ENCODE data around the gene SLC48A1. TPM values are rescaled to one million over a fixed set of nuclear protein-coding genes. Genes with fewer than 3 reads are reported as not detected.
A peak's percentile ranks its signal among the peaks of the same experiment; 100 is the strongest.

SLC48A1 gene
- total RNA-seq, 1 donor from 2014 or later, result 9.5 TPM

GRCh38 chr12:47757840-47758583, 15.0 kb upstream of the SLC48A1 start:
- peak in 1 of 2 donors; percentile 59 for DNase-seq (ENCODE audit: low read depth in 2 of 2)

GRCh38 chr12:47758584-47758833, 14.5 kb upstream of the SLC48A1 start:
- DNase-seq (ENCODE audit: low read depth in 2 of 2), result no peak

- DNase-seq (ENCODE audit: low read depth in 2 of 2), result peak; percentile 75 to 95
Measured at GRCh38 chr12:47758834-47759690, 14.0 kb upstream of the SLC48A1 start, which contains the start of gene RAPGEF3. Gene RAPGEF3 (minus strand): TSS chr12:47758880. CDS start chr12:47758556, 324 bp downstream.

- DNase-seq (ENCODE audit: low read depth in 2 of 2), result no peak
Measured at GRCh38 chr12:47762850-47763465, 10.1 kb upstream of the SLC48A1 start.

GRCh38 chr12:47763481-47764346, 9.3 kb upstream of the SLC48A1 start:
- DNase-seq (ENCODE audit: low read depth in 2 of 2), result no peak

GRCh38 chr12:47766502-47767215, 6.4 kb upstream of the SLC48A1 start:
- no peak for DNase-seq (ENCODE audit: low read depth in 2 of 2)

- peak; percentile 58 to 78 for DNase-seq (ENCODE audit: low read depth in 2 of 2)
Measured at GRCh38 chr12:47767216-47767724, 5.8 kb upstream of the SLC48A1 start.

- peak in 1 of 2 donors; percentile 24 for DNase-seq (ENCODE audit: low read depth in 2 of 2)
Measured at GRCh38 chr12:47768323-47768811, 4.7 kb upstream of the SLC48A1 start.

- no peak for DNase-seq (ENCODE audit: low read depth in 2 of 2)
Measured at GRCh38 chr12:47769234-47770085, 3.6 kb upstream of the SLC48A1 start.

- DNase-seq (ENCODE audit: low read depth in 2 of 2), result no peak
Measured at GRCh38 chr12:47770086-47770726, 2.8 kb upstream of the SLC48A1 start.

GRCh38 chr12:47771304-47771703, 1.7 kb upstream of the SLC48A1 start:
- DNase-seq (ENCODE audit: low read depth in 2 of 2), result no peak

GRCh38 chr12:47772094-47772660, 861 bp upstream of the SLC48A1 start:
- DNase-seq (ENCODE audit: low read depth in 2 of 2), result peak in 1 of 2 donors; percentile 39

- DNase-seq (ENCODE audit: low read depth in 2 of 2), result no peak
Measured at GRCh38 chr12:47772738-47773061, 338 bp upstream of the SLC48A1 start.

GRCh38 chr12:47773858-47774580, 981 bp downstream of the SLC48A1 start:
- DNase-seq (ENCODE audit: low read depth in 2 of 2), result no peak

GRCh38 chr12:47774663-47775062, 1.6 kb downstream of the SLC48A1 start:
- no peak for DNase-seq (ENCODE audit: low read depth in 2 of 2)

- no peak for DNase-seq (ENCODE audit: low read depth in 2 of 2)
Measured at GRCh38 chr12:47775100-47775911, 2.3 kb downstream of the SLC48A1 start.

GRCh38 chr12:47776471-47777143, 3.6 kb downstream of the SLC48A1 start:
- no peak for DNase-seq (ENCODE audit: low read depth in 2 of 2)

All from dermis microvascular lymphatic vessel endothelial cell (primary cell).